ENCODE results near the gene SCRN2. TPM values are rescaled to one million over a fixed set of nuclear protein-coding genes. Genes with fewer than 3 reads are reported as not detected.
A peak's percentile ranks its signal among the peaks of the same experiment; 100 is the strongest.

Gene SCRN2
- total RNA-seq: 10 to 100 TPM; 36.8 to 40.0 TPM

DNA sequence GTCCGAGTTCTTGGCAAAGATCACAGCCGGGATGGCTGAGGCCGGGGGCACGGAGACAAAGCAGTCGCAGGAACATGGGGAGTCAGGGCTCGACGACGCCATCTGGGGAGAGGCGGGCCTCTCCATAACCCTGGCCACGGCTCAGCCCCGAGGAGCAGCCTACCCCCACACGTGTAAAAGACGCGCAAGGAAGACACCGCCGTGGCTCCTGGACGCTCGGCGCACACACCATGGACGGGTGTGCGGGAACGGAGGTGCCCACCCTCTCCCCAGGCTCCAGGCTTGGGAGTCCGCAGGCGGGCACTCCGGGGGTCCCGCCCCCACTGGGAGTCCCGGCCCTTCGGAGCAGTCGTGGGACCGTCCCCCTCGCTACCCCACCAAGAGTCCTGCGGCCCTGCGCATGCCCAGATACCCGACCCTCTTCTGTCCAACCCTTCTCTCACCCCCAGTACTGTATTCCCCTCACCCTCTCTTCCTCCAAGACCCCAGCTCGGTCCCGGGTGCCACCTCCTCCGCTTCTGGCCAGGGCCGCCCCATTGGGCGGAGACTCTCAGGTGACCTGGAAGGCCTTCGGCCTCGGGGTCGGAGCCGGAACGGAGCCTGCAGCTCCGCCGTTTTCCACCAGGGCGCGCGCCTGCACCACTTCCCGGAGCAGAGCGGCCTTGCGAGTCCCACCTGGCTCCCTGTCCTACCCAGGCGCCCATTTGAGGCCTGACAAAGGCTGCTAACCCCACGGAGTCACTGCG is at the start of gene SCRN2:
SCRN2 (minus strand) TSS at position 532 of the 746 bp plus-strand sequence; CDS start at position 102, 430 bp downstream.
- Histone ChIP-seq H3K9me3 (no peaks in the 10 kb centered on the region), H3K4me1 (peaks cover 15% of the 10 kb centered on the region), H3K27ac (peak within 1 kb of the TSS; percentile 63), H3K36me3 (no peaks in the 10 kb centered on the region), H3K27me3 (no peaks in the 10 kb centered on the region), H3K9ac (ENCODE audit: low read depth in 2 of 2, low read length in 2 of 2) (peak within 1 kb of the TSS; percentile 63 to 90), H3K4me3 (peak within 1 kb of the TSS; percentile 72)
- TF ChIP-seq, protein P1, sequence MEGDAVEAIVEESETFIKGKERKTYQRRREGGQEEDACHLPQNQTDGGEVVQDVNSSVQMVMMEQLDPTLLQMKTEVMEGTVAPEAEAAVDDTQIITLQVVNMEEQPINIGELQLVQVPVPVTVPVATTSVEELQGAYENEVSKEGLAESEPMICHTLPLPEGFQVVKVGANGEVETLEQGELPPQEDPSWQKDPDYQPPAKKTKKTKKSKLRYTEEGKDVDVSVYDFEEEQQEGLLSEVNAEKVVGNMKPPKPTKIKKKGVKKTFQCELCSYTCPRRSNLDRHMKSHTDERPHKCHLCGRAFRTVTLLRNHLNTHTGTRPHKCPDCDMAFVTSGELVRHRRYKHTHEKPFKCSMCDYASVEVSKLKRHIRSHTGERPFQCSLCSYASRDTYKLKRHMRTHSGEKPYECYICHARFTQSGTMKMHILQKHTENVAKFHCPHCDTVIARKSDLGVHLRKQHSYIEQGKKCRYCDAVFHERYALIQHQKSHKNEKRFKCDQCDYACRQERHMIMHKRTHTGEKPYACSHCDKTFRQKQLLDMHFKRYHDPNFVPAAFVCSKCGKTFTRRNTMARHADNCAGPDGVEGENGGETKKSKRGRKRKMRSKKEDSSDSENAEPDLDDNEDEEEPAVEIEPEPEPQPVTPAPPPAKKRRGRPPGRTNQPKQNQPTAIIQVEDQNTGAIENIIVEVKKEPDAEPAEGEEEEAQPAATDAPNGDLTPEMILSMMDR (IDR thresholded peaks at IDR 0.05): peak; percentile 94
- DNase-seq: peak; percentile 96
- intact Hi-C loops (cut with DNase I): loop anchor here (10.0 kb wide), 1 partner anchor 134 kb away; the partner anchor contains the start of gene CDK5RAP3

DNA sequence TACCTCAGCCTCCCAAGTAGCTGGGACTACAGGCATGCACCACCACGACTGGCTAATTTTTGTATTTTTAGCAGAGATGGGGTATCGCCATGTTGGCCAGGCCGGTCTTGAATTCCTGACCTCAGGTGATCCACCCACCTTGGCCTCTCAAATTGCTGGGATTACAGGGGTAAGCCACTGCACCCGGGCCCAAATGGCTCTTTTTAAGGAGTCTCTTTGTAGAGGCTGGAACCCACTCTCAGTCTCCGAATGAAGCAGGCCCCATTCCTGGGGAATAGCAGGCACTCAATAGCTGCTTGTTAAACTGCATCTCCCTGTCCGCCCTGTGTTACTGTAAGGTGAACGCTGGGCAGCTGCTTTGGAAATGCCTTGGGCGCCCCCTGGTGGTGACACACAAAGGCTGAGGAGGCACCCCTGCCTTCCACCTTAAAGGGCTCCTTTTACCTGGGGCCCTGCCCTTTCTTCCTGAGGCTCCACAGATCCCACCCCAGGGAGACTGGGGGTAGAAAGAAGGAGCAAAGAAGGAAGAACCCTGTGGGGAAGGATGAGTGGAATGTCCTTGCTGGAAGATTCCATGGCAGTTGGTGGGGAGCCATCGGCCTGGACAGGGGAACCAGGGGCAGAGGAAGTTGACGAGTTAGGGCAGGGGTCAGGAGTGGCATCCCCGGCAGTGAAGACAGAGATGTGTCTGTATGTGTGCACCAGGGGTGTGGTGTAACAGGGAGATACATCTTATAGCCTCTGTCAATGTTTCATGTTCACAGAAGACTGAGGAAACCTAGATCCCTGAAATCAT is 48.9 kb upstream of the SCRN2 start:
- H3K36me3 ChIP-seq: no peaks in the 10 kb centered on the region
- TF ChIP-seq, protein P1 (IDR thresholded peaks at IDR 0.05): peak; percentile 93
- H3K9me3 ChIP-seq: no peaks in the 10 kb centered on the region
- H3K27ac ChIP-seq: no peak overlapping the region
- H3K4me3 ChIP-seq: no peak overlapping the region
- H3K4me1 ChIP-seq: peaks cover 7% of the 10 kb centered on the region
- intact Hi-C loops (cut with DNase I): loop anchor here (2.0 kb wide), 1 partner anchor 47 kb away; no protein-coding TSS in a partner anchor
- H3K9ac ChIP-seq (ENCODE audit: low read depth in 2 of 2, low read length in 2 of 2): peak overlapping the region in 1 of 2 donors; percentile 19
- DNase-seq: peak; percentile 93
- no peaks in the 10 kb centered on the region for H3K27me3 ChIP-seq

DNA sequence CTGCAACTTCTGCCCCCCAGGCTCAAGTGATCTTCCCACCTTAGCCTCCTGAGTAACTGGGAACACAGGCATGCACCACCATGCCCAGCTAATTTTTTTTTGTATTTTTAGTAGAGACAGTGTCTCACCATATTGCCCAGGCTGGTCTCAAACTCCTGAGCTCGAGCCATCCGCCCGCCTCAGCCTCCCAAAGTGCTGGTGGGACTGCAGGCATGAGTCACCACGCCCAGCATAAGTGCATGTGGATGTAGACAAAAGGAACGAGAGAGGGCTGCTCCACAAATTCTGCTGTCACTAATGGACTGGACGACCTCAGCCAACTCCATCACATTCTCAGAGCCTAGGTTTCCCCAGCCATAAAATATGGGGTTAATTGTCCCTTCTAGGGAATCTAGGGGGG is 47.2 kb upstream of the SCRN2 start:
- H3K27me3 ChIP-seq: no peaks in the 10 kb centered on the region
- no peak overlapping the region for H3K9ac ChIP-seq (ENCODE audit: low read depth in 2 of 2, low read length in 2 of 2)
- TF ChIP-seq, protein P1 (IDR thresholded peaks at IDR 0.05): no peak
- H3K4me3 ChIP-seq: no peak overlapping the region
- no peaks in the 10 kb centered on the region for H3K36me3 ChIP-seq
- peaks cover 7% of the 10 kb centered on the region for H3K4me1 ChIP-seq
- intact Hi-C loops (cut with DNase I): no loop called here
- DNase-seq: no peak
- no peak overlapping the region for H3K27ac ChIP-seq
- no peaks in the 10 kb centered on the region for H3K9me3 ChIP-seq

DNA sequence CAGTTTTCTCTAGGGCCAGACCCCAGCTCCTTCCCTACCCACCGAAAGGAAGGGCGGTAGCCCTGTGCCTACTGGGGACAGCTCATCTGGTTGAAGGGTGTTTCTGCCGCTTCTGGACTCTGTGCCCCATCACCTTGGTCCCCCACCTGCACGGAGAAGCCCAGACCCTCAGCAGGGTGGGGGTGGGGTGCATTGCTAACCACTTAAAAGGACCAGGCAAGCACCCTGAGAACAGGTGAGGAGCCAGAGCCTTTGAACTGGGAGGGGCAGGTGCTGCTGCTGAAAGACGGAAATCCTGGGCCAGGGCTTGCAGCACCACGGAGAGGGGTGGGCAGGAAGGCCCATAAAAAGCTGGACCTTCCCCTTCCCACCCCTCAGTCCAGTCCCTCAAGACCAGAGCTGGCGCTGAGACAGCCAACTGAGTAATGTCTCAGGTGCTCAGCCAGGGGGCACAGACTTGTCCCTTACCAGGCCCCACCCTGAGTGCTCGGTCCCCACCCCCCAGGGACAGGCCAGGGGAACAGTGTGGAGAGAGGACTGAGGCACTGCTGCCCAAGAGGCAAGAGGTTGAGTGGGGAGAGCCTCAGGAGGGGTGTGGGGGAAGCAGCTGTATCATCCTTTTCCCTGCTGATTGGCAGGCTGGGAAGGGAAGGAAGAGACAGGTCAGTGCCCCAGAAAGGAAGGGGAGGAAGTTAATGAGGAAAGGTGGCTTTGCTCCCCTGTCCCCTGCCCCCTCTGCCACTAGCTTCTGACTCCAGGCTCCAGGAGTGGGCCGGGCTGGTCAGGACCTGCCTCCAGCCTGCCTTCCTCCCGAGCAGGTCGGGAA is 44.0 kb upstream of the SCRN2 start:
- H3K4me1 ChIP-seq: peaks cover 13% of the 10 kb centered on the region
- DNase-seq: peak; percentile 85
- no peaks in the 10 kb centered on the region for H3K9me3 ChIP-seq
- TF ChIP-seq, protein P1 (IDR thresholded peaks at IDR 0.05): no peak
- H3K4me3 ChIP-seq: no peak overlapping the region
- no peaks in the 10 kb centered on the region for H3K27me3 ChIP-seq
- H3K27ac ChIP-seq: peak overlapping the region; percentile 78
- intact Hi-C loops (cut with DNase I): no loop called here
- no peaks in the 10 kb centered on the region for H3K36me3 ChIP-seq
- peak overlapping the region; percentile 60 for H3K9ac ChIP-seq (ENCODE audit: low read depth in 2 of 2, low read length in 2 of 2)

DNA sequence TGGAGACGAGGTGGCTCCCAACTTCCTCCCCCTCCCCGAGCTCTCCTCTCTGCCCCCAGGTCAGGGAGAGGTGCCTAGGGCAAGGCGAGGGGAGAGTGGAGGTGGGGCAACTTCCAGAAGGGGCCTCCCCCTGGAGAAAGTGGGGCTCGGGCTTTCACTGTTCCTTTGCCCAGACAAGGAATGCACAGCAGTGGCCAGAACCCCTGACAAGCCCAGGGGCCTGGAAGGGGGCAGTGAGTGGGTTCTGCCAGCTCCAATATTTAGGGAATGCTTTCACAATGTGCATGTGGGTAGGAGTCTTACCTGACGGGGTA is 43.3 kb upstream of the SCRN2 start:
- Histone ChIP-seq H3K4me1 (peaks cover 13% of the 10 kb centered on the region), H3K4me3 (no peak overlapping the region), H3K9me3 (no peaks in the 10 kb centered on the region), H3K9ac (ENCODE audit: low read depth in 2 of 2, low read length in 2 of 2) (peak overlapping the region in 1 of 2 donors; percentile 60), H3K36me3 (no peaks in the 10 kb centered on the region), H3K27me3 (no peaks in the 10 kb centered on the region), H3K27ac (peak overlapping the region; percentile 78)
- TF ChIP-seq, protein P1 (IDR thresholded peaks at IDR 0.05): no peak
- intact Hi-C loops (cut with DNase I): no loop called here
- no peak for DNase-seq

All from colonic mucosa (tissue), 4 donors.